Central memory CD8-positive, alpha-beta T cell (primary cell): ENCODE data around the gene SPR.

Experiments
- ATAC-seq: fragments of 150-1000 bp; cut with Tn5 transposase; replicated peaks from 2 replicates; pipeline ENCODE4 v1.10.0; 2022; ENCODE audit warnings: mild to moderate bottlenecking, moderate FRiP score, moderate number of reproducible peaks; ENCODE audit not compliant: poor library complexity, severe bottlenecking; ENCODE audit errors: extremely low read depth
- DNase-seq, 2 donors: peaks; one replicate each; pipeline ENCODE4 v3.0.0; 2021; ENCODE audit warnings: low spot score in 2 of 2
- H3K27ac Mint-ChIP-seq: one replicate; pipeline ENCODE4 v1.8.0; 2022; ENCODE audit warnings: low read depth, mild to moderate bottlenecking, moderate library complexity, mixed read lengths
- H3K27me3 Mint-ChIP-seq: one replicate; pipeline ENCODE4 v1.8.0; 2022; ENCODE audit warnings: mixed read lengths
- H3K36me3 Mint-ChIP-seq: one replicate; pipeline ENCODE4 v1.8.0; 2022; ENCODE audit warnings: mild to moderate bottlenecking, moderate library complexity, mixed read lengths; ENCODE audit not compliant: insufficient read depth
- H3K4me1 Mint-ChIP-seq: one replicate; pipeline ENCODE4 v1.8.0; 2022; ENCODE audit warnings: mixed read lengths
- H3K4me3 Mint-ChIP-seq: one replicate; pipeline ENCODE4 v1.8.0; 2022; ENCODE audit warnings: mild to moderate bottlenecking, moderate library complexity, mixed read lengths
- H3K9me3 Mint-ChIP-seq: one replicate; pipeline ENCODE4 v1.8.0; 2022; ENCODE audit warnings: mixed read lengths

Gene SPR

DNA sequence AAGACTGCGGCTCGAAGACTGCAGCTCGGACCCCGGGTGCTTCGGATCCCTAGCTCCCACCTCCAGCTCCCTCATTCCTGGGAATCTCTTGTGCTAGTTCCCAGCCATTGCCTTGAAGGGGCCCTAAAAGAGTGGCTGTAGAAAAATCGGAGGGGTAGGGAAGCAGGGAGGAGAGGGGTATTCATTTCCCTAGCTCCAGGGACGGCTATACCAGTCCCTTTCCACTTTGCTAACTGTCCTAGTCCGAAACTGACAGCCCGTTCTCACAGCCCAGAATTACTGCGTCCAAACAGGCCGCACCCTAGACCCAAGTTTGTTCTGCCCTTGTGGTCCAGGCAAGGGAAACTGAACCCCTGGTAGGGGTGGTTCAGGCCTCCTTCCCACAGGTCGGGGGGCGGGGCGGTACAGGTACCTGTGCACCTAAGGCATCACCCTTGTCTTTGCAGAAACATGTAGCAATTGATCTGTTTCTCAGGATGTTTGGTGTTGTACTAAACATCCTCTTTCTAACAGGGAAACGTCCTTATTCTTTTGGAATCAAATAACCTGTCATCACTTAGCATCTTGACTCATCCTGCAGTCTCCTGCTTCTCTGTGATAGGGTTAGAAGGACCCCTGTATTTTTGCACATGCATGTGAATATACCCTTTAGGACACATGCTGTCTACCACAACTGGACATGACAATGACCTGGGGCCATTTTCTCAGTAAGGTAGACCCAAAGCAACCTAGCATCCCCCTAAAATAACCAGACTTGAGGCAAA, 34.1 kb downstream of the SPR start:
- Mint-ChIP-seq H3K36me3 (peaks cover 7% of the 10 kb centered on the region), H3K4me3 (no peak overlapping the region), H3K4me1 (peaks cover 17% of the 10 kb centered on the region), H3K9me3 (no peaks in the 10 kb centered on the region), H3K27me3 (peaks cover 70% of the 10 kb centered on the region), H3K27ac (no peak overlapping the region)
- DNase-seq (no peak), ATAC-seq (no peak)

DNA sequence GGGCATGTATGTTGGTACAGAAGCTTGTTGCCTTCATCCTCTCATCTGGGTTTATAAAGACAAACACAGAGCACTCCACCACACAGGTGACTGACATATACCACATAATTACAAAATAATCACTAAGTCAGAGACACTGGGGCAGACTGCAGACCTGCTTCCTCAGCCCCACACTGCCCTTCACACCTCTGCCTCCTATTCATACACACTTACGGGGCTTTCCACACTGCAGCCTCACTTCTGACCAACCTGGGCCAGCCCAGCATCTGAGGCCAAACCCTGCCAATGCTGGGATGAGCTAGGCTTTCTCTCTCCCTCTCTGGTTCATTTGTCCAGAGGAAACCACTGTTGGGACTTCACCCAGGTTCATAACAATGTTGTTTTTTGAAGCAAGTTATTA, 34.6 kb downstream of the SPR start:
- no peak overlapping the region for H3K27ac Mint-ChIP-seq
- H3K27me3 Mint-ChIP-seq: peaks cover 65% of the 10 kb centered on the region
- no peak overlapping the region for H3K4me3 Mint-ChIP-seq
- H3K4me1 Mint-ChIP-seq: peaks cover 14% of the 10 kb centered on the region
- DNase-seq: no peak
- H3K9me3 Mint-ChIP-seq: no peaks in the 10 kb centered on the region
- peaks cover 6% of the 10 kb centered on the region for H3K36me3 Mint-ChIP-seq
- ATAC-seq: no peak

DNA sequence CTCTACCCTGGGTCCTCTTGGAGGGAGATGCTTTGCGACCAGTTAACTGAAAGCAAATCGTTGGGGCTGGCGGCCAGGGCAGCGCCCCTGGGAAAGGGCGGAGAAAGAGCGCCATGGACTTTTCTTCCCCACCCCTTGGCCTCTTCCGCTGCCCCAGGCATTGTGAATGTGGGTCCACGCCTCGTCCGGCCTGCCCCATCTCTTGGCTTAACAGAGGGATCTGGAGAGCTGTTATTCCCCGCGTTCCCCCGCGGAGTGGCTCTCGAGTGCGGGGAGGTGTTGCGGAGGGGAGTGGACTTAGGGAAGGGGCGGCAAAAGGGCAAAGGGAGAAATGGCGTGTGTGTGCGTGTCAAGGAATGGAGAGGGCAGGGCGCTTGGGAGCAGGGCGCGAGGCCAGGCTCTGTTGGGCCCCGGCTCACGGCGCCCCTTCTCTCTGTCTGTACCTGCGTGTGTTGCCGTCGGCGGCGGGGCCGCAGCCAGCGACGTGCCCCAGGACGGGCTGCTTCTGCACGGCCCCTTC, 36.7 kb downstream of the SPR start:
- Mint-ChIP-seq H3K36me3 (peaks cover 2% of the 10 kb centered on the region), H3K9me3 (no peaks in the 10 kb centered on the region), H3K4me1 (peaks cover 5% of the 10 kb centered on the region), H3K27ac (no peak overlapping the region), H3K4me3 (no peak overlapping the region), H3K27me3 (peaks cover 54% of the 10 kb centered on the region)
- DNase-seq: no peak
- no peak for ATAC-seq

DNA sequence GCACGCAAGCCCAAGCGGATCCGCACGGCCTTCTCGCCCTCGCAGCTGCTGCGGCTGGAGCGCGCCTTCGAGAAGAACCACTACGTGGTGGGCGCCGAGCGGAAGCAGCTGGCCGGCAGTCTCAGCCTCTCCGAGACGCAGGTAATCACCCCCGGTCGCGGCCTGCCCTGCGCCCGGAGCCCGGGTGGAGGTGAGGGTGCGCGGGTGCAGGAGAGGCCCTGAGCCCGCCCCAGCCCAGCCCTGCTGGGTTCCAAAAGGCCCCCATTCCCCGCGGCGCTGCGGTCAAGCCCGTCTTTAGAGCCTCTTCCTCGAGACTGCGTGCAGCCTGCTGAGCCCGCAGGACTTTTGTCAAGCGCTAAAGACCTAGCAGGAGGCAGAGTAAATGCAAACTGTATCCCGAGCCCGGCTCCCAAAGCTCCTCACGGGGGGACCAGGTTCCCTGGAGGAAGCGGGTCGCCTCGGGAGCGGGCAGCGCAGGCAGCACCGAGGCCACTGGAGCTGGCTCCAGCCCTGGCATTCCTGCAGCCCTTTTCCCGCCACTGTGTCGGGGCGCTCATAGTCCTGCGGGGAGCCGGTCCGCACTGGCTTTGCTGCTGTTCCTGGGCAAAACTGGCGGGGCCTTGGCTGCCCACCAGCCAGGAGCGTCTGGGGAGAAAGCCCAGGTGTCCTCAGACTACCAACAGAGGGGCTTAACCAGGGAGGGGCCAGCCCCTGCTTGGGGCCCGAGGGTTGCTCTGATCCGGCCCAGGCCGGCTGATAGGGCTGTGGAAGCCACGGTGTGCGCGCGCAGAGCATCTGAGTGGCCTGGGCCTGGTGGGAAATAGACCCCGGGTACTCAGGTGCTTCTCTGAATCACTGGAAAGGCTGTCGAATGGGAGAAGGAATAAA, 37.4 kb downstream of the SPR start:
- H3K27ac Mint-ChIP-seq: no peak overlapping the region
- peaks cover 2% of the 10 kb centered on the region for H3K36me3 Mint-ChIP-seq
- no peak for DNase-seq
- peaks cover 47% of the 10 kb centered on the region for H3K27me3 Mint-ChIP-seq
- H3K4me3 Mint-ChIP-seq: no peak overlapping the region
- no peaks in the 10 kb centered on the region for H3K9me3 Mint-ChIP-seq
- peaks cover 5% of the 10 kb centered on the region for H3K4me1 Mint-ChIP-seq
- ATAC-seq: no peak

DNA sequence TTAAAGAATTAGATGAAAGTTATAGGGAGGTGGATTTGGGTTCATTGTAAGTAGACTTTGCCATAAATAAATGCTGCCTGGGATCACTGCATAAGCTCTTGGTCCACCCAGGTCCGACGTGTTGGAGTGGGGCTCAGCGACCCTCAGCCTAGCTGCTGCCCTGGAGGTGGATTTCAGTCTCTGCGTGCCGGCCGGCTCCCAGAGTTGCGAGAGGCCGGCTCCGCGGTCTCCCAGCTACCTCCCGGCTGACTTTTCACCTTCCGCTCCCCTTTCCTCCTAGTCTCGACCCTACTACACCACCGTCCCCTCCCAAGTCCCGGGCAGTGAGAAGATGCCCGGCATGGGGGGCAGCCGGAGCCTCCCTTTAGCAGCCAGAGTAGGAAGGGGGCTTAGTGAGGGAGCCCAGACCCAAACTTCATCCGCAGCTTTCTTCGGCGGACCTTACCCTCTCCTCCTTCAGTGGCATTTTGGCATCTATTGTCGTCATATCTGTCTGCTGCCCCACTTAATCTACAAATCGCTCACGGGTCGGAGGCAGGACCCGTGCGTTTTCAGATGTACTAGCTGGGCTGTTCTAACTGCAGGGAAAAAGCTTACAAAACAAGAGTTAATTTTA, 38.2 kb downstream of the SPR start:
- Mint-ChIP-seq H3K4me1 (peaks cover 5% of the 10 kb centered on the region), H3K27ac (no peak overlapping the region), H3K9me3 (no peaks in the 10 kb centered on the region), H3K4me3 (no peak overlapping the region), H3K27me3 (peaks cover 39% of the 10 kb centered on the region), H3K36me3 (peaks cover 2% of the 10 kb centered on the region)
- DNase-seq: no peak
- no peak for ATAC-seq

DNA sequence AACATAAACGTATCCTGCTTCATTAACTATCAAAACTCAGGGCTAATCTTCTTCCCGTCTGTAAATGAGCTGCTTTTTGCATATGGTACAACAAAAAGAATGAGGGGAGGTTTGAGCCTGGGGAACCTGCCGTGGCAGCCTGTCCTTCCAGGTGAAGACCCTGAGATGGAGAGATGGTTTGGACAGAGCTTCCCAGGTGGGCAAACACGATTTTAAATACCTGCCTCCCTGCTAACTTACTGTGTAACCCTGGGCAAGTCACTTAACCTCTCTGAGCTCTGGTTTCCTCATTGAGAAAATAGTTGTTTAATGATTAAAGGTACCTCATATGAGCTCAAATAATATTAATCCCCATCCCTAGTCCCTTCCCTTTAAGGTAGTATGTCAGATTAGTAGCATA, 39.2 kb downstream of the SPR start:
- H3K4me1 Mint-ChIP-seq: peaks cover 5% of the 10 kb centered on the region
- no peaks in the 10 kb centered on the region for H3K9me3 Mint-ChIP-seq
- H3K27ac Mint-ChIP-seq: no peak overlapping the region
- DNase-seq (no peak), ATAC-seq (no peak)
- peaks cover 2% of the 10 kb centered on the region for H3K36me3 Mint-ChIP-seq
- H3K4me3 Mint-ChIP-seq: no peak overlapping the region
- H3K27me3 Mint-ChIP-seq: peaks cover 30% of the 10 kb centered on the region

DNA sequence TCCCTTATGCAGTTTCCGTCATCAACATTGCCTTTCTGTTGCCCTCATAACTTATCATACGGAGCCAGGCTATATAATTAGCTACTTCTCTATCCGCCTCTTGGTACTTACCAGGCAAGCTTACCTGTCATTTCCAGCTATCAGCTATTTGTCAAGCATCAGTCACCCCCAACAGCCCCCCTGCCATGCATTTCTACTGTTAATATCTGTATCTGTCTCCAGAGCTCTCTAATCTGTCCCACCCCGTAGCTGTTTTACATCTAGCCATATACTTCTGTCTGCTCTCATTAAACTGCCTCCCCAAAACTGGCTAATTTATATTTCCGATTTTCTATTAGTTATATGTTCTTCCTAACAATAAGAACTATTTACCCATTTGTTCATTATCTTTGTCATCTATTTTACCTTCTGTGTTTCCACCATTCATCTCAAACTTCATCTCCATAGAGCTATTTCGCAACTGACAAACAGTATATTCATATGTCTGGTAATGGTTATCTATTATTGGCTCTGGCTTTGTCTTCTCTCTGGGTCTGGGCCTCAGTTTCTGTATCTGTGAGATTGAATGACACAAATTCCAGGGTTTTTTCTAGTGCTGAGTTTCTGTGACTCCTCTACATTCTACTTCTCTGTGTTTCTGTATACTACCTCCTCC, 39.7 kb downstream of the SPR start:
- Mint-ChIP-seq H3K27ac (no peak overlapping the region), H3K27me3 (peaks cover 24% of the 10 kb centered on the region), H3K4me3 (no peak overlapping the region), H3K4me1 (peaks cover 5% of the 10 kb centered on the region), H3K9me3 (no peaks in the 10 kb centered on the region), H3K36me3 (peaks cover 1% of the 10 kb centered on the region)
- no peak for ATAC-seq
- DNase-seq: no peak

DNA sequence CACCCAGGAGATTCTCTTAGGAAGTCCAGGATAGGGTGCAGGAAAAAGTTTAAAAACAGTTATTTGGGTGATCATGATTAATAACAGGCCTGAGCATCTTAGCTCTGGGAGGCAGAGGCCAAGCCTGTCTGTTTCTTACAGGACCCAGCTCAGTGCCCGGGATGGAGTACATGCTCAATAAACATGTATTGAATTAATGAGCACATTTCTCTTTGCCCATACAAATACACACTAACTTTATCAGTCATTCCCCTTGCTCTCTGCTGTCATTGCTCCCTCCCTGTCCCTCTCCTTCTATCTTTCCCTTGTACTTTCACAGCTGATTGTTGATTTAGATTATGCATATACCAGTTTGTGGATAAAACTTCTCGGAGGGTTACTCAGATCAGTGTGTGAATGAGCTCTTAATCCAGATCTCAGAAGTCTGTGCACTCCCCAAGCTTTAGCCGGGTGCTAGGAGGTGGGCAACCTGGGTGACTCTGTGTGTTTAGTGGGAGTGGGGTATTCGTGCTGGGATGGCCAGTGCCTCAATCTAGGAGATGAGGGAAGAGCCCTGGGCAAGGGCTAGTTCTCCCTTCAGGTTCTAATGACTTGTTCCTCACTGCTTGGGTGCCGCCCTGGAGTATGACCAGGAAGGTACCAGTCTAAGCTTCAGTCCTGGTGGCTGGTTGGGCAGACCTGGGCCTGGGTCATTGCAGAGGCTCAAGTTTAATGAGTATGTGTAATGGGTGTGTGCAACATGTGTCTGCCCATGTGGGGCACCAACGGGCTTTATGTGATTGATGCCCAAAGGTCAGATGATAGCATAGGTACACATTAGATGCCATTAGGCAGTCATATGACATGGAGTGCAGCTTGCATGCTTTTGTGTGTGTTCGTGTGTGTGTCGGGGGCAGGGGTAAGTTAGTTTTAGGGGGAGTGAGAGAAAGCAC, 40.7 kb downstream of the SPR start:
- no peaks in the 10 kb centered on the region for H3K36me3 Mint-ChIP-seq
- ATAC-seq: no peak
- DNase-seq: no peak
- no peak overlapping the region for H3K4me3 Mint-ChIP-seq
- no peaks in the 10 kb centered on the region for H3K9me3 Mint-ChIP-seq
- no peak overlapping the region for H3K27ac Mint-ChIP-seq
- H3K27me3 Mint-ChIP-seq: peaks cover 14% of the 10 kb centered on the region
- peaks cover 5% of the 10 kb centered on the region for H3K4me1 Mint-ChIP-seq

DNA sequence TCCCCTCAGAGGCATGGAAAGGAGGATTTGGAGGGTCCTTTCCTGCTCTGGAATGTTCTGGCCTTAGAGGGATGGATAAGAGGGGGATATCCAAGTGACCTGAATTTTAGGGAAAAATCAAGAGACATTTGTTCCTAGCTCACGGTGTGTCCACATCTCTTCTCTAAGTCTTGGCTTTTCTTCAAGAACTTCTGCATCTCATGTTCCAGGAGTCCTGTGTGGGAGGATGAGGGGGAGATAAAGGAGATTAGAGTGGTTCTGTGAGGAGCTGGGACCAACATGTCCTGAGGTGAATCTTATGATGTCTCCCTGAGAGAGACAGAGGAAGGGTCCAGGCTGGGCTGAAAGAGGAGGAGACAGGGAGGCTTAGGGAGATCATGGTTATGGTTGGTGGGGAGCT, 41.8 kb downstream of the SPR start:
- peaks cover 5% of the 10 kb centered on the region for H3K27me3 Mint-ChIP-seq
- no peaks in the 10 kb centered on the region for H3K9me3 Mint-ChIP-seq
- no peak overlapping the region for H3K4me3 Mint-ChIP-seq
- no peaks in the 10 kb centered on the region for H3K36me3 Mint-ChIP-seq
- H3K27ac Mint-ChIP-seq: no peak overlapping the region
- H3K4me1 Mint-ChIP-seq: peaks cover 1% of the 10 kb centered on the region
- DNase-seq (no peak), ATAC-seq (no peak)

DNA sequence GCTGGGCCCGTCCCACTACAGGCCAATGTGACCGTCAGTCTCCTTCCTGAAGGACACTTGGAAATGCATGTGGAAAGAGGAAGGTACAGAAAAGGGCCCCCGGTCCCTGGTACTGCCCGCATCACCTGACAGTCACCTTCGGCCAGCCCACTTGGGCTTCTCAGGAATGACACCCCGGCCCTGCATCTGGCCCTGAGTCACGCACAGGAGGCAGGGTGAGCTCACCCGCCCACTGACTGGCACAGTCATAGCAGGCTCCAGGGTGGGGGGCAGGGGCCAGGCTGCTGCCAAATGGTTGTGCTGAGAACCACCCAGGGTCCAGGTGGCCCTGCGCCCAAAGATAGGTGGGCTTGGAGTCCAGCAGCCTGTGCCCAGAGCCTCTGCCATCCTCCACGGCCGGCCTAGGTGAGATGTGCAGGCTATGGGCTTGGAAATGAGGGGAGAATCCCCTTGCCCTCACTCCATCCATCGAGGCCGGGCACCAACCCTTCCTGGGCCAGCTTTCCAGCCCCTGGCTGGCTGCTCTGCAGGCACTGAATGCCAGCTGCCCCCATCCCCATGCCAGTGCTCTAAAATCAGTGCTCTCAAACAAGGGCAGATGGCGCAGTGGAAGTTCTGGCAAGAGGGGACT, 44.2 kb downstream of the SPR start:
- DNase-seq: no peak

DNA sequence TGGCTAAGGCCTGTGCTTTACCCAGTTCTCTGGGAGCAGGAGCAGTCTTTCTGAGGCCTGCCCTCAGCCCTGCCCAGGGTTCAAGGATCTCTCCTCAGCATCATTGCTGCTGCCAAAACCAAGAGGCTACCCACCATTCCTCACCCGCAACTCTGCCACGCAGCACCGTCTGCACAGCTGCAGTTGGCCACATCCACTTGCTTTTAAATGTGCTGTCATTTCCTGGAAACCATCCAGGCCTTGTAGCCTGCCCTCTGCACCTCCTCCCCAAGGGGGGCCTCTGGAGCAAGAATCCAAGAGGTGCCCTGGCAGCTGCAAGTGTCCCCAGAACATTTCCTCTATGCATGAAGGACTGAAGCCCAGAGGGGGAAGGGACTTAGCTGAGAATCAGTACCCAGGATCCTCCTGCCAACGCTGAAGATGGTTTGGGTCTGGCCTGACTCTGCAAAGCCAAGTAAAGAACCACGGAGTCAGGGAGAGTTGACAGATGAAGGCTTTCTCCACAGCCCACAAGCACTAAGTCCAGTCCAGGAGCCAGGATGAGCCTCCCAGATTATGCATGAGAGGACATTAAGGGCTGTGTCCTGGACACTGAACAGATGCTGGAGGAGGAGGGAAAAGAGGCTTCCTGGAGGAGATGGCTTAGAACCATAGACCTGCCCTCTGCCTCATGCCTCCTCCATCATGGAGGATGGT, 45.0 kb downstream of the SPR start:
- ATAC-seq (no peak), DNase-seq (no peak)
- H3K36me3 Mint-ChIP-seq: no peaks in the 10 kb centered on the region
- no peaks in the 10 kb centered on the region for H3K9me3 Mint-ChIP-seq
- H3K27me3 Mint-ChIP-seq: peaks cover 25% of the 10 kb centered on the region
- H3K27ac Mint-ChIP-seq: no peak overlapping the region
- H3K4me3 Mint-ChIP-seq: no peak overlapping the region
- H3K4me1 Mint-ChIP-seq: peaks cover 6% of the 10 kb centered on the region

More for the DNA sequence above, 44.2 kb downstream of the SPR start:
- ATAC-seq: no peak
- Mint-ChIP-seq H3K27ac (no peak overlapping the region), H3K36me3 (no peaks in the 10 kb centered on the region), H3K4me3 (no peak overlapping the region), H3K9me3 (no peaks in the 10 kb centered on the region), H3K4me1 (peaks cover 6% of the 10 kb centered on the region), H3K27me3 (peaks cover 25% of the 10 kb centered on the region)
